GM10248 (cell line): ENCODE measurements around the gene FNDC7.

Experiments
- CTCF ChIA-PET: fragments of 300-600 bp; sonication (Branson Sonifier 250); formaldehyde crosslinking; extraction: SDS; loops from one replicate; lab custom pipeline; 2021; ENCODE audit warnings: antibody characterized with exemption; lab: Yijun Ruan, JAX
- POLR2A ChIA-PET: fragments of 350-650 bp; sonication (Branson Sonifier 250); formaldehyde crosslinking; extraction: SDS; loops from one replicate; lab custom pipeline; 2020; ENCODE audit warnings: antibody characterized with exemption; lab: Yijun Ruan, JAX
- DNase-seq: peaks from one replicate; pipeline ENCODE4 v3.0.0; 2012; ENCODE audit errors: extremely low spot score
- TF ChIP-seq, protein P1 (sequence below): IDR thresholded peaks from 2 replicates; pipeline ENCODE4 v1.5.1; 2012; ENCODE audit warnings: mild to moderate bottlenecking, low read depth; ENCODE audit errors: extremely low read depth, missing control alignments, control extremely low read depth

Gene FNDC7

DNA sequence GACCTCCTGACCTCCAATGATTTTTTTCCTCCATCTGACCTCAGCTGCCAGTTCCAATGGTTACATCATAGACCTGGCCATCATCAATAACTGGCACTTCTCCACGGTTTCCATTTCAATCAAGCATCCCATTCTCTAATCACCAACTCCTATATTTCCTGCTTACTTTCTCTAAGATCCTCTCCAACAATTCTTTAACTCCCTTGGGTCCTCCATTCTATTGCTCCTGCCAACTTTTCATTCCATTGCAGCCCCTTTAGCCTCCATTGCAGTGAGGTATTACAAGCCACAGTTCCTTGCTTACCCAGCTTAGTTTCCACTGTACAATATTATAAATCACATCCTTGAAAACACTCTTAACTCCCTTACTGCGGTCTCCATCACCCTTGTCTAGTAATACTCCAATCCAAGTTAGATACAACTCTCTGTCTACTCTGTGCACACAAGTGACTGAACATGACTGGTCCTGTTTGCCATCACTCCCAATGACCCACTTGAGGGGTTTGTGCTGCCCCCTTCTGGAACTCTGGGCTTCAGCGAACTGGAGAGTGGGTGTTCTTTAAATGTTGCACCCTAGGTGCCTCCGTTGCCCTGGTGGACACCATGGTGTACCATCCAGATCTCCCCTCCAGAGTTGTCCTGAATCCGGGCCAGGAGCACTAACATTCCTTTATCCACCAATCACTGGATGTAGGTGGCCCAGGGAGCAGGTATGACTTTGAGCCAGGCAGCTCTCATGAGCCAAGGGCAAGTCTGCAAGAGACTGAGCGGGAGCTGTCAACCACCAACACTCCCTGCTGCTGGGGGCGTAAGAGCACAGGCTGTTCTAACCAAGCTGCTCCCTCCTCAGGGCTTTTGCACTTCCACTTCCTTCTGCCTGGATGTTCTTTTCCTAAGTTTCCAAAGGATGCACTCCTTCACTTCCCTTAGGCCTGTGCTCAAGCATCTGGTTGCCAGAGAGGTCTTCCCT lies 3.7 kb upstream of the FNDC7 start:
- ChIA-PET POLR2A (no interaction called here), CTCF (interaction anchor here (0.8 to 1.7 kb wide), 9 partner anchors 8 to 196 kb away, joined by 3 to 10 read pairs (median 4); partner anchors contain the start of gene PRPF38B)
- no peak for DNase-seq
- TF ChIP-seq, protein P1, sequence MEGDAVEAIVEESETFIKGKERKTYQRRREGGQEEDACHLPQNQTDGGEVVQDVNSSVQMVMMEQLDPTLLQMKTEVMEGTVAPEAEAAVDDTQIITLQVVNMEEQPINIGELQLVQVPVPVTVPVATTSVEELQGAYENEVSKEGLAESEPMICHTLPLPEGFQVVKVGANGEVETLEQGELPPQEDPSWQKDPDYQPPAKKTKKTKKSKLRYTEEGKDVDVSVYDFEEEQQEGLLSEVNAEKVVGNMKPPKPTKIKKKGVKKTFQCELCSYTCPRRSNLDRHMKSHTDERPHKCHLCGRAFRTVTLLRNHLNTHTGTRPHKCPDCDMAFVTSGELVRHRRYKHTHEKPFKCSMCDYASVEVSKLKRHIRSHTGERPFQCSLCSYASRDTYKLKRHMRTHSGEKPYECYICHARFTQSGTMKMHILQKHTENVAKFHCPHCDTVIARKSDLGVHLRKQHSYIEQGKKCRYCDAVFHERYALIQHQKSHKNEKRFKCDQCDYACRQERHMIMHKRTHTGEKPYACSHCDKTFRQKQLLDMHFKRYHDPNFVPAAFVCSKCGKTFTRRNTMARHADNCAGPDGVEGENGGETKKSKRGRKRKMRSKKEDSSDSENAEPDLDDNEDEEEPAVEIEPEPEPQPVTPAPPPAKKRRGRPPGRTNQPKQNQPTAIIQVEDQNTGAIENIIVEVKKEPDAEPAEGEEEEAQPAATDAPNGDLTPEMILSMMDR: peak; percentile 23

DNA sequence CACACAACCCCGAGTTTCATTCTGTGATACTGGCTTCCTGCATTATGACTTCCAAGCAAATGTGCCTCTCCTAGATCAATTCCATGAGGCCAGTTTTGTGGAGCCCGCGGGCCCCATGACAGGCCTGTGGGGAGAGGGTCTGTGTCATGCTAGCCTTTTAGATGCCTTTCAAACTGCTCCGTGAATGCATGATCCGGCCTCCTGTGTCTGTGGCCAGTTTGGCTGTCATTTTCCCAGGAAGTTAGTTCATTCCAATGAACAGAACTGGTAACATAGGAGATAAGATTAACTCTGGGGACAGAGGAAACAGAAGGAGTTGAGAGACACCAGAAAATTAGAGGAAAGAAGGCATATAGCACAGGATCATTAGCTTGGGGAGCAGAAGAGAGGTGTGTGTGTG lies 3.2 kb downstream of the FNDC7 start:
- TF ChIP-seq, protein P1: no peak
- no peak for DNase-seq
- POLR2A ChIA-PET: no interaction called here
- CTCF ChIA-PET: no interaction called here

DNA sequence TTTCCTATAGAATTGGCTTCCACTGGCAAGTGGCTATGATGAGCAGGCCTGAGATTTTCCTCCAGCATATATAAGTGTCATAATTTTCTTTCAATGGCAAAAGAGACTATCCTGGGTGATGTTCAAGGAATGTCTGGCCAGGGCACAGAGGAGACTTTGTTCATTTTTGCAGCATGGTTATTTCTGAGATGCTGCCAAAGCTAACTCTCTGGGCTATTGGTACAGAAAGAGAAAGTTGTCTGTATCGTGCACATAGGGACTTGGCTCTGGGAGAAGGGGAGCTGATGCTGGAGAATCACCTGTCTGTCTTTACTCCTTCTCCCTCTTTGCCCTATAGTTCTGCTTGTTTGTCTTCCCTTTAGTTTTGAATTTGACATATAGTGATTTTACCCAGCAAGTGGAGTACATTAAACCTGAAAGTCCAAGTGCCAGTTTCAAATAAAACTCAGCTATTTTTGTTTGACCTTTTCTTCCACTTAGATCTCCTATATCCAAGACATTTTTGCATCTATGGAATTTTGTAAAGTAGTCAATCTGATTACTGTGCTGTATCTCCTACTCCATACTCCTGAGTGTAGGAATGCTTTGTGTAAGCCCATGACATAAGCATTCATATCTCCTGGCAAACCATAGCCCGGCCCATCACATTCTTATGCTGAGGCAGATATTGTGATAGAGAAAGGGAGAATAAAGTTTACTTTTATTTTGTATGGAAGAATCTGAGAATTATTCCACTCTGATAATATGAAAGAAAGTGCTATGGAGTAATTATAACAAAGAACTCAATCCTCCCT lies 3.9 kb downstream of the FNDC7 start:
- ChIA-PET POLR2A (interaction anchor here (1.4 kb wide), 1 partner anchor 12 kb away, joined by 4 read pairs; no protein-coding TSS in a partner anchor), CTCF (interaction anchor here (1.2 to 1.7 kb wide), 3 partner anchors 8 to 12 kb away, joined by 4 to 5 read pairs (median 5); no protein-coding TSS in a partner anchor)
- DNase-seq: no peak
- TF ChIP-seq, protein P1: no peak

DNA sequence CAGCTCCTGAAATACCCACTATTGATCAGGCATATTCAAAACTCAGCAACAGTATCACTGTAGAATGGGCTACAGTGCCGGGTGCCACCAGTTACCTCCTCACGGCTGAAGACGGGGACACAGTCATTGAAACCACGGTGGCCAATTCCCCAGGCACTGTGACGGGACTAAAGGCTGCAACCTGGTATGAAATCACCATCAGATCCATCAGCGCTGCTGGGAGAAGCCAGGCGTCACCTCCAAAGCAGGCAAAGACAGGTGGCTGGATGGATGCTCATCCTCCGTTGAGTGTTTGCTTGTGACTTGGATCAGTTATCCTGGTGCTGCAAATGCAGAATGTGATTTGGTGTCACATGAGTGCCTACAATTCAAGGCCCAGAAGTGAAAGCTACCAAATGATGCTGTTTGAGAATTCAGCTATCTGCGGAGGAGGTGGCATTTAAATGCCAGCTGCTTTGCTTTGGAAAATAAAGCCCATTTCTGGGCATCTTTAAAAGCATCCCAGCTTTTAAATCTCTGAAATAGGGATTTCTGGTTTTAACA lies 5.1 kb downstream of the FNDC7 start:
- ChIA-PET POLR2A (interaction anchor here (1.4 kb wide), 1 partner anchor 13 kb away, joined by 4 read pairs; no protein-coding TSS in a partner anchor), CTCF (interaction anchor here (1.2 to 1.7 kb wide), 3 partner anchors 9 to 11 kb away, joined by 4 to 5 read pairs (median 5); no protein-coding TSS in a partner anchor)
- TF ChIP-seq, protein P1: no peak
- no peak for DNase-seq

DNA sequence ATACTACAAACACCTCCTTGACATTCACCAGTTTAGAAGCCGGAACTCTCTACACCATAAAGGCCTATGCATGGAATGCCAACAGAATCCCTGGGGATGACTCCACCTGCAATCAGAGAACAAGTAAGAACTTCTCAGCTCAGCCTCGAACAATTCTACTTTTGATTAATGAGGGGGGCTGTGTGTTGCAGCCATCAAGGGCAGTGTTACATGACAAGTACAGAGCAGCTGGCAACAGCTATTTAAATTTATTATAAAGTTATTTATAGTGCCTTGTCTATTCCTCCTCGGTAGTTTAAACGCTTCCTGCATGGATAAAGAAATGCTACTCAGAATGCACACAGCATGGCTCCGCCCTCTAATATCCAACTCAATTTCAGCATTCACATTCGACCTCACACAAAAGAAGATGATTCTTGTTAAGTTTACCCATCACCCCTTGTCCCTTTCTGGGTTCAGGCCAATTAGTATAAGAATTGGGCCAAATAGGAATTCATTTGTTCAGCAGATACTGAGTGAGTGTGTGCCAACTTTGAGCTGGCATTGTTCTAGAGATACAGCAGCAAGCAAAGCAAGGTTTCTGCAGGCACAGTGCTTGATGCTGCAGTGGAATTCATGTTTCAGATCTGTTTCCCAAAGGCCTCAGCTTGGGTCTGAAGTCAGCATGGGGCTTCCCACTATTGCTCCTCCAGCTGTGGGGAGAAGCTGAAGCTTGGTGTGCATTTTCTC lies 6.4 kb downstream of the FNDC7 start:
- CTCF ChIA-PET: interaction anchor here (0.9 kb wide), 2 partner anchors 25 to 179 kb away, joined by 3 read pairs; no protein-coding TSS in a partner anchor
- POLR2A ChIA-PET: no interaction called here
- TF ChIP-seq, protein P1: no peak
- DNase-seq: no peak
